Activated T-cell treated with anti-CD3 and anti-CD28 coated beads, Interleukin-2, amount 50 U/mL, for 24 hours (primary cell): ENCODE measurements around the gene CIPC.
A peak's percentile ranks its signal among the peaks of the same experiment; 100 is the strongest.

Source experiments
- DNase-seq: peaks from one replicate; pipeline ENCODE4 v3.0.0-alpha.2; 2020
- H3K27ac Mint-ChIP-seq: 2 replicates; pipeline ENCODE4 v1.8.0; 2020; ENCODE audit warnings: mild to moderate bottlenecking, mixed read lengths
- H3K27me3 Mint-ChIP-seq: 2 replicates; pipeline ENCODE4 v1.8.0; 2020; ENCODE audit warnings: mixed read lengths
- H3K36me3 Mint-ChIP-seq: 2 replicates; pipeline ENCODE4 v1.8.0; 2020; ENCODE audit warnings: low read depth, mixed read lengths
- H3K4me1 Mint-ChIP-seq: 2 replicates; pipeline ENCODE4 v1.8.0; 2020; ENCODE audit warnings: low read depth, mixed read lengths
- H3K4me3 Mint-ChIP-seq: 2 replicates; pipeline ENCODE4 v1.8.0; 2020; ENCODE audit warnings: mild to moderate bottlenecking, moderate library complexity, mixed read lengths
- H3K9me3 Mint-ChIP-seq: 2 replicates; pipeline ENCODE4 v1.8.0; 2020; ENCODE audit warnings: mixed read lengths

CIPC gene

DNA sequence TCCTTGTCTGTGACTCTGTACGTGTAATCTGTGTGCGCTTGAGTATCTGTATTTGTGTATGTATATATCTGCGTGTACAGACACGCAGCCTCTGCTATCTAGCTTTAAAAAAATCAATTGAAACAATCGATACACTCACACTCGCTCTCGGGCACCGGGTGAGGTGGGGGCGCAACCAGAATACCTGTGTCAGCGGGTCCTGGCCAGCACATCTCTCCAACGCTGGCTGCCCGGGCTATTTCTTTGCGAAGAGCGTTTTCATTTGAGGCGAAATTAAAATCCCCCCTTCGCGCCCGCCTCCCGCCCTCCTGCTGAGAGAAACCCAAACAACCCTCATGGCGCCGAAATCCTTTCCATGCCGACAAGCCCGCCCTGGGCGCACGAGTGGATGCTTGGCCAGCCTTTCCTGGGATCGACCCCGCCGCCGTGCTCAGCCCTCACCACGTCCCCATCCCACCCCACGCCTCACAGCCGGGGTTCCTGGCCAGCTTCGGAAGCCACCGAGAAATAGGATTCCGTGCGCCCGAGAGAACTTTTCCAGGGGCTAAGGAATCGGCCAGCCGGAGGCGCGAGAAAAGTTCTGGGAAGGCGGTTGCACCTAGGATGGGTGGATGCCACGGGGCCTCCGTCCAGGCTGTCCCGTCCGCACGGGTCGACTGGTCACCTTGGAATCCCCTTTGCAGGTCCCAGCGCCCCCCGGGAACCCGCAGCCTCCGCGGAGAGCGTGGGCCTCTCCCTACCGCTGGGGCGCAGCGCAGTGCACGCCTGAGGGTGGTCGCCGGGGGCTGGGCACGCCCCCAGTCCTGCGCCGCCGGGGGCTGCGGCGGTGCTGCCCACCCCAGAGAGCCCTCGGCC lies 42.5 kb downstream of the CIPC start:
- Mint-ChIP-seq H3K4me3 (peak overlapping the region; percentile 55), H3K4me1 (peaks cover 19% of the 10 kb centered on the region), H3K9me3 (no peaks in the 10 kb centered on the region), H3K27me3 (peaks cover 84% of the 10 kb centered on the region), H3K36me3 (no peaks in the 10 kb centered on the region), H3K27ac (no peak overlapping the region)
- no peak for DNase-seq

DNA sequence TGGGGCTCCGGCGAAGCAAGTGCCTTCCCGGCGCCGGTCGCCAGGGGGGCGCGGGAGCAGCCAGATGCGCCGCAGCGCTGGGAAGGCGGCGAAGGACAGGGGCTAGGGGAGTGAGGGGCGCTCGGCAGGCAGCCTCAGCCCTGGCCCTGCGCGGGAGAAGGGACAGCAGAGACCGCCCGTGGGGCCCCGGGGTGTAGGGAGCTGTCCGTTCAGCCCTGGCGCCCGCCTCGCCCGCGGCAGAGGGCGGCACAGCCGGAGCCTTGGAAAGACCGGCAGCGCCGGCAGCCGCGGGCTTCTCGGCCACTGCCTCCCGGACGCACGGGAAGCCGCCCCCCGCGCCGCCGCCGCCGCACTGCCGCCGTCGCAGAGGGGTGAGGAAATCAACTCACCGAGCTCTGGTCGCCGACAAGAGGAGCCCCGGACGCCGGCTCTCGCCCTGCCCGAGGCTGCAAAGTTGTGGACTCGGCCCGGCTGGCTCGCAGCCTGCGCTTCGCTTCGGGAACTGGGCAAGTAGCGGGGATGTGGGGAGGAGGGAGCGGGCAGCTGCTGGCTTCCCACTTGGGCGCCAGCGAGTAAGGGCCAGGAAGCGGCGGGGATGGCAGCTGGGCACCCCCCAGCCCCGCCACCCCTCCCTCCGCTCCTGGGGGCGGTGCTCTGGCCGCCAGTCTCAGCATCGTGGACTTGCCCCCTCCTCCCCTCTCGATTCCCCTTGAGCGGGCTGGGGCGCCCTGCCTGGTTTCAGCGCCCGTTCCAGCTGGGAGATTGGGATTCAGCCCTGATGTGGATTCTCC lies 43.4 kb downstream of the CIPC start, which contains the start of gene ZDHHC22:
Gene ZDHHC22, minus strand, starts transcription at position 578 of the 791 bp plus-strand sequence. CDS start 2,053 bp downstream, outside the sequence.
- Mint-ChIP-seq H3K36me3 (no peaks in the 10 kb centered on the region), H3K27me3 (peaks cover 85% of the 10 kb centered on the region), H3K27ac (no peak within 1 kb of the TSS), H3K9me3 (no peaks in the 10 kb centered on the region), H3K4me1 (peaks cover 19% of the 10 kb centered on the region), H3K4me3 (peak within 1 kb of the TSS; percentile 55)
- DNase-seq, result peak; percentile 50

DNA sequence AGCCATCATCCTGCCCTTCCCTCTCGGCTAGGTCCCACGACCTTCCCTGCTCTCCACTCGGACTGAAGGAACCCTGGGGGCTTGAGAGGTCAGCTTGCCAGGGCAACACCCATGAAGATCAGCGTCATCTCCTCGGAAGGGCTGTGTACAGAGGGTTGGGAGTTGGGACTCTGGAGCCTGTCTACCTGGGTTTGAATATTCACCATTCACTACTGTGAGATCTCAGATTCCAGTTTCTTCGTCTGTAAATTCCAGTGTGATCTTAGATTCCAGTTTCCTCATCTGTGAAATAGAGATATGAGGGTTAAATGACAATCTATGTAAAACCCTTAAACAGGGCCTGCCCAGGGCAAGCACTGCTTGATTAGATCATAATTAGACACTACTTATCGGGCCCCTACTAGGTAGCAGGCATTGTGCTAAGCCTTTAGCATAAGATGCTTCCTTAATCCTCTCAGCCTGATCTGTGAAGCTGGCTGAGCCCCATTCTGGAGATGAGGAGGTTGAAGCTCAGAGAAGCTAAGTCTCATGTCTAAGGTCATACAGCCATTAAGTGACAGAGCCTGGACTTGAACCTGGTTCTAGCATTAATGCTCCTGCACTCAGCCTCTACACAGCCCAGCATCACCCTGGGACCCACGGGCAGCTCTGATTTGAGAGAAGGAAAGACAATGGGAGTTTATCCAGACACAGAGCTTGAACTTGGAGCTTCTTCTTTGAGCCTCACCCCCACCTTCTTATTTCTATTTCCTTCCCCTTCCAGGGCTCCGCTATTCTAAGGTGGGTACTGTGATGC lies 44.1 kb downstream of the CIPC start:
- no peak overlapping the region for H3K27ac Mint-ChIP-seq
- no peaks in the 10 kb centered on the region for H3K9me3 Mint-ChIP-seq
- peaks cover 85% of the 10 kb centered on the region for H3K27me3 Mint-ChIP-seq
- peak overlapping the region; percentile 35 for H3K4me3 Mint-ChIP-seq
- H3K36me3 Mint-ChIP-seq, result no peaks in the 10 kb centered on the region
- peaks cover 19% of the 10 kb centered on the region for H3K4me1 Mint-ChIP-seq
- no peak for DNase-seq

- no peaks in the 10 kb centered on the region for H3K9me3 Mint-ChIP-seq
- no peak overlapping the region for H3K4me3 Mint-ChIP-seq
- peaks cover 19% of the 10 kb centered on the region for H3K4me1 Mint-ChIP-seq
- peaks cover 80% of the 10 kb centered on the region for H3K27me3 Mint-ChIP-seq
- no peak for DNase-seq
- H3K36me3 Mint-ChIP-seq, result no peaks in the 10 kb centered on the region
- H3K27ac Mint-ChIP-seq, result no peak overlapping the region
Measured at GRCh38 chr14:77143071-77143470, 45.0 kb downstream of the CIPC start.

DNA sequence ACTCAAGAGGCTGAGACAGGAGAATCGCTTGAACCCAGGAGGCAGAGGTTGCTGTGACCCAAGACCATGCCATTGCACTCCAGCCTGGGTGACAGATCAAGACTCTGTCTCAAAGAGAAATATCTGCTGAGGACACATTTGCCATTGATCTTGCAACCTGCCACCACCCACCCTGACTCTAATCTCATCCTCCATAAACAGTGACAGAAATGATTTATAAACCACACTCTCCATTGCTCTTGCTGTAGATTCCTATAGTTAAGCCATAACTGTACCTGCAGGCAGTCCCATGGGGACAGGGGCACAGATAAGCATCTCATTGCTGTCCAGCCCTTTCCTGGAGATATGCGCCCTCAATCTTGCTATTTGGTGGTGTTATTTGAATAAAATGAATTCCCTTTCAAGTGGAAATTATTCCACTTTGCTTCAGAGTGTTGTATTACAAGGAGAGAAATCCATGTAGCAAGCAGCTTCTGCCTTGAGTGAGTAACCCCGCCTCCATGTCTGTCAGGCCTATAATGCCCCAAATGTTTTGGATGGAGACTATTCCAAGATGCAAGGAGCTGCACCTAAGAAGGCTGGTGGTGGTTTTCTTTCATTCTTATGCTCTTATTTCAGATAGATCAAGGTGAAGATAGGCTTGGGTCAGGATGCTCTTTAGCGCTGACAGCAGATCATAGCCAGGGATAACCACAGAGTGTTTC lies 46.5 kb downstream of the CIPC start:
- H3K27ac Mint-ChIP-seq, result no peak overlapping the region
- peaks cover 74% of the 10 kb centered on the region for H3K27me3 Mint-ChIP-seq
- no peaks in the 10 kb centered on the region for H3K36me3 Mint-ChIP-seq
- H3K4me3 Mint-ChIP-seq, result no peak overlapping the region
- no peak for DNase-seq
- H3K9me3 Mint-ChIP-seq, result no peaks in the 10 kb centered on the region
- H3K4me1 Mint-ChIP-seq, result peaks cover 13% of the 10 kb centered on the region

DNA sequence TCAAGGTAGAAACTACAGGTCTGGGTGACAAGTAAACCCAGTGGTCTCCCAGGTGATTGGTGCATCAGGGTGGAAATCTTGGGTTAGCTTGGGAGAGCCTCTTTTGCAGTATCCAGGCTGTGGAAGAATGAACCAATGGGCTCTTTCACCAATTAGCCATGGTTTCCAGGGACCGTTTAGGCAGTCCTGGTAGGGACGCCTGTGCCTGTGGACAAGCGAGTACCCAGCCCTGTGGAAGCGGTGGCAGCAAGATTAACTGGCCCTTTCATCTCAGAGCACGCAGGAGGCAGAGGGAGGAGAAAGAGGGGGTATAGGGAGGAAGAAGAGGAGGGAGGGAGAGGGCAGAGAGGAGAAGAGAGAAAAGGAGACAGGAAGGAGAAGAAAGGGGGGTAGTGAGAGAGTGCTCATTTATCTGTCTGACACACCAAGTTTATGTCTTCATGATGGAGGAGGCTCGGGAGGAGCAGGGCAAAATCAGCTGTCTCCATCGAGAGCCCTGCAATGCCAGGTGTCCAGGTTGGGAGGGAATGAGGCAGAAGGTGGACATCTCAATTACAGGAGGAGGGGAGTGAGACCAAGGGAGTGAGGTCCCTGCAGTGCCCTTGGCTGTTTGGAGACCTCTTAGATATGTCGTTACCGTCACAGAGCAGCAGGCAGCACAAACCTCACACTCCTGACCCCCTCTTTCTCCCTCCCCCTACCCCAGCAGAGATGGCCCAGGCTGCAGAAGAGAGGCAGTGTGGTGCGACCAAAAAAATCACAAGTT lies 48.1 kb downstream of the CIPC start:
- Mint-ChIP-seq H3K27me3 (peaks cover 65% of the 10 kb centered on the region), H3K27ac (no peak overlapping the region)
- DNase-seq, result no peak

DNA sequence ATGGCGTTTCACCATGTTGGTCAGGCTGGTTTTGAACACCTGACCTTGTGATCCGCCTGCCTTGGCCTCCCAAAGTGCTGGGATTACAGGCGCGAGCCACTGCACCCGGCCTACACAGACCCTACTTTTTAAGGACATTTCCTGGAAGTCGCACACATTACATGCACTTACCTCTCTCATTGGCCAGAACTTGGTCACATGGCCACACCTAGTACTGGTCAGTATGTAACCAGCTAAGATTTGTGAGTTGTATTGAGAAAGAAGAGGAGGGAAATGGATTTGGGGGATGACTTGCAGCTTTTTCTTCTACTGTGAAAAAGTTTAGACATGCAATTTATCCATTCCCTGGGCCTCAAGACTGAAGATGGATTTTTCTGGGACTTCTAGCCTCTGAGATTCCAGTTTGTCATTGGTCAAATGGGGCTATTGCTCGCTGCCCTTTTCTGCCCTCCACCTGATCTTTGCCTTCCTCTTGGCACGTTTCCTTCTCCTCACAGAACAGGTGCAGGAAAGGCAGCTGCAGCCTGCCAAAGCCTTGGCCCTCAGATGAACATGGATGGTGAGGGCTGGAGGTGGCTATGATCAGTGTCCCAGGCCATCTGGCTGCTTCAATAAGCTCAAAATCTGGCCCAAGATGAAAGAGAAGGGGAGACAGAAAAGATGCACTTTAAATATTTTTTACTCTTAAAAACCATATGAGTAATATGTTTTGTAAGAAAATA lies 50.6 kb downstream of the CIPC start:
- H3K4me1 Mint-ChIP-seq, result no peaks in the 10 kb centered on the region
- H3K27ac Mint-ChIP-seq, result no peak overlapping the region
- H3K27me3 Mint-ChIP-seq, result peaks cover 64% of the 10 kb centered on the region
- H3K4me3 Mint-ChIP-seq, result no peak overlapping the region
- no peak for DNase-seq
- no peaks in the 10 kb centered on the region for H3K9me3 Mint-ChIP-seq
- H3K36me3 Mint-ChIP-seq, result no peaks in the 10 kb centered on the region

More for the DNA sequence above, 48.1 kb downstream of the CIPC start:
- no peak overlapping the region for H3K4me3 Mint-ChIP-seq
- H3K4me1 Mint-ChIP-seq, result peaks cover 3% of the 10 kb centered on the region
- H3K9me3 Mint-ChIP-seq, result no peaks in the 10 kb centered on the region
- no peaks in the 10 kb centered on the region for H3K36me3 Mint-ChIP-seq

DNA sequence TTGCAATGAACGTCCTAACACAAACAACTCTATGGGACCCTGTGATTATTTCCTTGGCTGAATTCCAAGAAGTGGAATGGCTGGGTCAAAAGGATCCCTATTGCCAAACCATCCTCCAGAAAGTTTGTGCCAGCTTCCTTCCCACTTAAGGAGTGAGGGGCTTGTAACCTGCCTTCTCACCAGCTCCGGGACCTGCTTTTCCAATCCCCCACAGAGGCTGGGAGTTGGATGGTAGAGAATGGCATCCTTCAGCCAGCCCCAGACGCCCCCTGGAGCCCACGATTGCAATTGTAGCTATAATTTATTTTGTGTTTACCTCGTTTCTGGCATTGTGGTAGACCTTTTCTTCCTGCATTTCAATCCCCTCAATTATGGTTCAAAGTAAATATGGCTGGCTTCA lies 53.2 kb downstream of the CIPC start:
- DNase-seq, result no peak
- Mint-ChIP-seq H3K36me3 (no peaks in the 10 kb centered on the region), H3K27me3 (peaks cover 63% of the 10 kb centered on the region), H3K9me3 (no peaks in the 10 kb centered on the region), H3K27ac (no peak overlapping the region), H3K4me3 (no peak overlapping the region), H3K4me1 (no peaks in the 10 kb centered on the region)

DNA sequence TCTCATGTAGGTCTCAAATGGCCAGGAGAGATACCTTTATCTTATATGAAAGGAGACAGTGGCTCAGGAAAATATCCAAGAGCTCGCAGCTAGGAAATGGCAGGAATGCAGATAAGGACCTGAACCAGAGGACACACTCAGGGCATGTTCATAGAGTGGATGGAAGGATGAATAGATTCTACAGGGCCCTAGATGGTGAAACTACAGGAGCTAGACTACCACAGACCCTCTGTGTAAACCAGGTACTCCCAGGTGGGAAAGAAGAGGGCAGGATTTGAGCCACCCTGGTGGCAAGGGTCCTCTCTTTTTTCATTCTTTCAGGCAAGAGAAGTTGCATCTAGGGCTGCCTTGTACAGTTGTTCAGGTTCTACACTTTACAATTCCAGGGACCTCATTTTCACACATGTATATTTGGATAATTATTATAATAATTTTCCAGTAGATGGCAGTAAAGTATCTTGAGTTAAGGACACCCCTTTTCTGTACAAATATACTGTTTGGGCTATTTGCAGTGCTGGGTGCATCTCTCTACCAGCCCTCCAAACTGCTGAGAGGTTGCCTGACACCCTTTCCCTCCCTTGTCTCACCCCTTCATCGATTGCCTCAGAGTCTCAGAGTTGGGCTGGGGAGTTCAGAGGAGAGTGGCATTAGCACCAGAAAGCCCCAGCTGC lies 54.0 kb downstream of the CIPC start:
- Mint-ChIP-seq H3K27me3 (peaks cover 61% of the 10 kb centered on the region), H3K4me1 (no peaks in the 10 kb centered on the region)

DNA sequence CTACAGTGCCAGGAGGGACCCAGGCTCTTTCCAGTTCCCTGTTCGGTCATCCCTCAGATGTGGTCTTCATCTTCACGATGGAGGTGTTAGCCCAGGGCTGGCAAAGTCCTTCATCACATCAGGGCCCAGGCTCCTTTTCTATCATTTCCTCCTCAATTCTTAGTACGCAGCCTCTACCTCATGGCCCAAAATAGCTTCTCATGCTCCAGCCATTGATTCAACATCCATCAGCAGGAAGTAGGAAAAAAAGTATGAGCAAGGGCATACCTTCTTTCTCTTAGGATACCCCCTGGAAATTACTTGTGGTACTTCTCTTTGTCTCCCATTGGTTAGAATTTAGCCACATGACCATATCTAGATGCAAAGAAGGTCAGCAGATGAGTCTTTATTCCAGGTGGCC lies 55.7 kb downstream of the CIPC start:
- H3K27ac Mint-ChIP-seq, result no peak overlapping the region
- no peaks in the 10 kb centered on the region for H3K9me3 Mint-ChIP-seq
- H3K36me3 Mint-ChIP-seq, result no peaks in the 10 kb centered on the region
- peaks cover 71% of the 10 kb centered on the region for H3K27me3 Mint-ChIP-seq
- no peak overlapping the region for H3K4me3 Mint-ChIP-seq
- no peak for DNase-seq
- H3K4me1 Mint-ChIP-seq, result no peaks in the 10 kb centered on the region

More for the DNA sequence above, 54.0 kb downstream of the CIPC start:
- no peak overlapping the region for H3K27ac Mint-ChIP-seq
- H3K36me3 Mint-ChIP-seq, result no peaks in the 10 kb centered on the region
- no peak overlapping the region for H3K4me3 Mint-ChIP-seq
- no peaks in the 10 kb centered on the region for H3K9me3 Mint-ChIP-seq
- no peak for DNase-seq

GRCh38 chr14:77154421-77154820 lies 56.4 kb downstream of the CIPC start:
- Mint-ChIP-seq H3K4me1 (no peaks in the 10 kb centered on the region), H3K27ac (no peak overlapping the region), H3K36me3 (no peaks in the 10 kb centered on the region), H3K27me3 (peaks cover 72% of the 10 kb centered on the region), H3K9me3 (no peaks in the 10 kb centered on the region), H3K4me3 (no peak overlapping the region)
- DNase-seq, result no peak

- DNase-seq, result no peak
- H3K4me3 Mint-ChIP-seq, result no peak overlapping the region
- H3K36me3 Mint-ChIP-seq, result no peaks in the 10 kb centered on the region
- peaks cover 71% of the 10 kb centered on the region for H3K27me3 Mint-ChIP-seq
- no peaks in the 10 kb centered on the region for H3K9me3 Mint-ChIP-seq
- no peaks in the 10 kb centered on the region for H3K4me1 Mint-ChIP-seq
- no peak overlapping the region for H3K27ac Mint-ChIP-seq
Measured at GRCh38 chr14:77155083-77155482, 57.0 kb downstream of the CIPC start.
